OCI-LY1 (cell line): Measurements from ENCODE around the gene C10orf67.

Experiments used
- H2AFZ ChIP-seq: fragments of 200-600 bp; sonication (generic), shearing (Covaris generic); 2 replicates; pipeline ENCODE4 v1.6.0; 2014; ENCODE audit warnings: antibody characterized with exemption, mild to moderate bottlenecking, low read length
- H3F3A ChIP-seq: fragments of 200-600 bp; sonication (generic), shearing (Covaris generic); 2 replicates; pipeline ENCODE4 v1.6.0; 2014; ENCODE audit warnings: mild to moderate bottlenecking, antibody characterized with exemption, low read length, moderate library complexity; ENCODE audit not compliant: insufficient read depth
- H3K27ac ChIP-seq: fragments of 200-600 bp; sonication (generic); 2 replicates; pipeline ENCODE4 v1.5.1; 2014; ENCODE audit warnings: low read length, mixed run types, mild to moderate bottlenecking, low read depth; ENCODE audit not compliant: poor library complexity, severe bottlenecking
- H3K27me3 ChIP-seq: fragments of 200-600 bp; sonication (generic); 2 replicates; pipeline ENCODE4 v1.6.0; 2014; ENCODE audit warnings: antibody characterized with exemption, mild to moderate bottlenecking, low read length, moderate library complexity; ENCODE audit not compliant: insufficient read depth
- H3K36me3 ChIP-seq: fragments of 200-600 bp; sonication (generic); 2 replicates; pipeline ENCODE4 v1.6.1; 2014; ENCODE audit warnings: mild to moderate bottlenecking, antibody characterized with exemption, low read length, moderate library complexity, mixed read lengths; ENCODE audit not compliant: insufficient read depth
- H3K4me1 ChIP-seq: fragments of 200-600 bp; sonication (generic); 2 replicates; pipeline ENCODE4 v1.5.1; 2014; ENCODE audit warnings: mild to moderate bottlenecking, low read length, moderate library complexity; ENCODE audit not compliant: insufficient read depth, severe bottlenecking
- H3K4me2 ChIP-seq: fragments of 200-600 bp; sonication (generic), shearing (Covaris generic); 2 replicates; pipeline ENCODE4 v1.6.1; 2014; ENCODE audit warnings: low read length
- H3K4me3 ChIP-seq: fragments of 200-600 bp; sonication (generic); 2 replicates; pipeline ENCODE4 v1.5.1; 2014; ENCODE audit warnings: low read length, low read depth, mild to moderate bottlenecking, mixed read lengths; ENCODE audit not compliant: poor library complexity, severe bottlenecking
- H3K79me2 ChIP-seq: fragments of 200-600 bp; shearing (Covaris generic); 2 replicates; pipeline ENCODE4 v1.6.1; 2016; ENCODE audit warnings: mixed run types, low read length, mixed read lengths; ENCODE audit not compliant: insufficient read depth
- H3K9ac ChIP-seq: fragments of 200-600 bp; sonication (generic), shearing (Covaris generic); 2 replicates; pipeline ENCODE4 v1.6.1; 2014; ENCODE audit warnings: mild to moderate bottlenecking, low read length, mixed read lengths
- H3K9me2 ChIP-seq: fragments of 200-600 bp; sonication (generic), shearing (Covaris generic); 2 replicates; pipeline ENCODE4 v1.6.1; 2014; ENCODE audit warnings: low read depth, mild to moderate bottlenecking, low read length, mixed read lengths
- H3K9me3 ChIP-seq: fragments of 200-600 bp; shearing (Covaris generic); 2 replicates; pipeline ENCODE4 v1.6.1; 2014; ENCODE audit warnings: low read length, mixed read lengths
- H4K20me1 ChIP-seq: fragments of 200-600 bp; sonication (generic), shearing (Covaris generic); 2 replicates; pipeline ENCODE4 v1.6.0; 2016; ENCODE audit warnings: mild to moderate bottlenecking, low read length; ENCODE audit not compliant: insufficient read depth
- CTCF ChIP-seq: fragments of 200-600 bp; sonication (generic), shearing (Covaris generic); IDR thresholded peaks from 2 replicates; pipeline ENCODE4 v1.5.1; 2017; ENCODE audit warnings: mild to moderate bottlenecking, antibody characterized with exemption, low read length, moderate library complexity, mixed read lengths
- EZH2 ChIP-seq: fragments of 200-600 bp; sonication (generic), shearing (Covaris generic); IDR thresholded peaks from 2 replicates; pipeline ENCODE4 v1.8.0; 2017; ENCODE audit warnings: borderline replicate concordance, mixed run types, mild to moderate bottlenecking, antibody characterized with exemption, low read length, moderate library complexity, mixed read lengths

The C10orf67 gene

GRCh38 chr10:23364378-23364777 lies 19.8 kb upstream of the C10orf67 start:
- H3F3A ChIP-seq: no peaks in the 10 kb centered on the region
- TF ChIP-seq CTCF (no peak), EZH2 (no peak)
- no peak overlapping the region for H3K4me2 ChIP-seq
- no peaks in the 10 kb centered on the region for H3K9me3 ChIP-seq
- H3K36me3 ChIP-seq: no peaks in the 10 kb centered on the region
- no peak overlapping the region for H3K27ac ChIP-seq
- no peaks in the 10 kb centered on the region for H3K79me2 ChIP-seq
- peaks cover 20% of the 10 kb centered on the region for H3K4me1 ChIP-seq
- H3K9ac ChIP-seq: no peak overlapping the region
- no peak overlapping the region for H2AFZ ChIP-seq
- H3K9me2 ChIP-seq: no peaks in the 10 kb centered on the region
- H3K27me3 ChIP-seq: no peaks in the 10 kb centered on the region
- no peaks in the 10 kb centered on the region for H4K20me1 ChIP-seq
- no peak overlapping the region for H3K4me3 ChIP-seq

DNA sequence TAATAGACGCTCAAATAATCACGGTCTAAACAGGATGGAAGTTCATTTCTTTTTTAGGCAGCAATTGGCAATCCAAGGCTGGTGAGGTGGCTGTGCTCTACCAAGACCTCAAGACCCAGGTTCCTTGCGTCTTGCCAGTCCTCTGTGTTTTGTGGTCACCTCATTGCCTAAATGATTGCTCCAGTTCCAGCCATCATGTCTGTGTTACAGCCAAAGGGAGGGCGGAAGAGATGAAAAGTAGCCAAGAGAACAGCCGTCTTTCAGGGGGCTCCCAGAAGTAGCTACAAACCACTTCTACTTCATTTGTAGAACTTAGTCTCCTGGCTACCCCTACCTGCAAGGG lies 19.2 kb upstream of the C10orf67 start:
- no peaks in the 10 kb centered on the region for H3K27me3 ChIP-seq
- no peak overlapping the region for H3K27ac ChIP-seq
- no peaks in the 10 kb centered on the region for H4K20me1 ChIP-seq
- H3K4me1 ChIP-seq: peaks cover 15% of the 10 kb centered on the region
- H3F3A ChIP-seq: no peaks in the 10 kb centered on the region
- no peak overlapping the region for H3K4me3 ChIP-seq
- H3K9ac ChIP-seq: no peak overlapping the region
- no peaks in the 10 kb centered on the region for H3K9me2 ChIP-seq
- no peaks in the 10 kb centered on the region for H3K79me2 ChIP-seq
- H3K9me3 ChIP-seq: no peaks in the 10 kb centered on the region
- TF ChIP-seq EZH2 (no peak), CTCF (no peak)
- H3K4me2 ChIP-seq: no peak overlapping the region
- no peak overlapping the region for H2AFZ ChIP-seq
- H3K36me3 ChIP-seq: no peaks in the 10 kb centered on the region

GRCh38 chr10:23362879-23363792 lies 18.5 kb upstream of the C10orf67 start:
- no peak overlapping the region for H3K4me3 ChIP-seq
- H3K27ac ChIP-seq: no peak overlapping the region
- no peaks in the 10 kb centered on the region for H3K27me3 ChIP-seq
- H3K36me3 ChIP-seq: no peaks in the 10 kb centered on the region
- no peak overlapping the region for H2AFZ ChIP-seq
- peaks cover 8% of the 10 kb centered on the region for H3K4me1 ChIP-seq
- H3K9ac ChIP-seq: no peak overlapping the region
- no peaks in the 10 kb centered on the region for H3F3A ChIP-seq
- H3K9me3 ChIP-seq: no peaks in the 10 kb centered on the region
- no peaks in the 10 kb centered on the region for H3K79me2 ChIP-seq
- no peaks in the 10 kb centered on the region for H4K20me1 ChIP-seq
- no peaks in the 10 kb centered on the region for H3K9me2 ChIP-seq
- TF ChIP-seq CTCF: no peak
- TF ChIP-seq EZH2: no peak
- H3K4me2 ChIP-seq: no peak overlapping the region
